ENCODE data around the gene SACM1L. TPM values are rescaled to one million over a fixed set of nuclear protein-coding genes. Genes with fewer than 3 reads are reported as not detected.
"Not testable (repeated sequence)": the region's sequence is repeated elsewhere in the genome, so short reads cannot be mapped to it uniquely, and the experiment has no call there.

SACM1L gene
- polyA plus RNA-seq, 3 donors: 50.8 to 78.4 (median 73.7) TPM

GRCh38 chr3:45730409-45731154, 41.4 kb downstream of the SACM1L start:
- DNase-seq: no peak

- no peak for DNase-seq
Measured at GRCh38 chr3:45736707-45737106, 47.5 kb downstream of the SACM1L start.

- DNase-seq: no peak
Measured at GRCh38 chr3:45737234-45737633, 48.0 kb downstream of the SACM1L start.

GRCh38 chr3:45739991-45740390, 50.8 kb downstream of the SACM1L start:
- no peak for DNase-seq

- DNase-seq: no peak
Measured at GRCh38 chr3:45741247-45741646, 52.1 kb downstream of the SACM1L start.

GRCh38 chr3:45741742-45742460, 52.7 kb downstream of the SACM1L start:
- no peak for DNase-seq

- DNase-seq: no peak
Measured at GRCh38 chr3:45742461-45743089, 53.4 kb downstream of the SACM1L start.

GRCh38 chr3:45746165-45746776, 57.1 kb downstream of the SACM1L start:
- DNase-seq: no peak

GRCh38 chr3:45746777-45747622, 57.8 kb downstream of the SACM1L start:
- no peak for DNase-seq

- DNase-seq: peak; percentile 4
Measured at GRCh38 chr3:45748068-45748467, 58.9 kb downstream of the SACM1L start.

GRCh38 chr3:45749036-45749600, 59.9 kb downstream of the SACM1L start:
- DNase-seq: not testable (repeated sequence)

- DNase-seq: no peak
Measured at GRCh38 chr3:45749880-45750279, 60.7 kb downstream of the SACM1L start.

GRCh38 chr3:45751537-45752242, 62.5 kb downstream of the SACM1L start:
- DNase-seq: no peak

- DNase-seq: no peak
Measured at GRCh38 chr3:45753095-45753494, 63.9 kb downstream of the SACM1L start.

- no peak for DNase-seq
Measured at GRCh38 chr3:45754461-45754860, 65.3 kb downstream of the SACM1L start.

GRCh38 chr3:45756055-45756454, 66.9 kb downstream of the SACM1L start:
- DNase-seq: no peak

GRCh38 chr3:45757141-45757540, 67.9 kb downstream of the SACM1L start:
- not testable (repeated sequence) for DNase-seq

- DNase-seq: no peak
Measured at GRCh38 chr3:45758871-45759270, 69.7 kb downstream of the SACM1L start.

- no peak for DNase-seq
Measured at GRCh38 chr3:45759851-45760250, 70.7 kb downstream of the SACM1L start.

Data from renal pelvis (tissue), 4 donors.